H1 (cell line): Measurements from ENCODE around the gene FERMT2. TPM values are rescaled to one million over a fixed set of nuclear protein-coding genes. Genes with fewer than 3 reads are reported as not detected.

Experiments used
- CTCF ChIA-PET: fragments of 300-600 bp; sonication (Branson Sonifier 250); formaldehyde crosslinking; loops from one replicate; lab custom pipeline; 2021; ENCODE audit not compliant: partially characterized antibody; lab: Charles Lee
- POLR2A ChIA-PET: fragments of 300-600 bp; sonication (Branson Sonifier 250); formaldehyde crosslinking; loops from one replicate; lab custom pipeline; 2021; ENCODE audit warnings: inconsistent platforms; ENCODE audit not compliant: partially characterized antibody; lab: Charles Lee
- DNase-seq, 2 experiments: peaks; one replicate each; pipeline versions ENCODE4 v3.0.0 to v3.0.0-alpha.2; 2010 to 2022; ENCODE audit warnings: low spot score in 2 of 2, low read depth in 1 of 2, mixed read lengths in 1 of 2
- FAIRE-seq: peaks from 2 replicates; lab custom pipeline; 2011; peaks lifted over from hg19 to GRCh38; lab: Jason Lieb, UNC
- H2AFZ ChIP-seq: 2 replicates; pipeline ENCODE4 v1.8.1; 2012; ENCODE audit warnings: low read length, inconsistent platforms
- H2AK5ac ChIP-seq: 2 replicates; pipeline ENCODE4 v1.6.1; 2013; ENCODE audit warnings: low read depth, low read length
- H2BK120ac ChIP-seq: replicated peaks from 2 replicates; pipeline ENCODE3; 2013; ENCODE audit warnings: low read depth, low read length, inconsistent platforms
- H2BK12ac ChIP-seq: 2 replicates; pipeline ENCODE4 v1.6.1; 2013; ENCODE audit warnings: low read depth, low read length
- H2BK15ac ChIP-seq: 2 replicates; pipeline ENCODE4 v1.6.1; 2013; ENCODE audit warnings: low read length
- H2BK20ac ChIP-seq: 2 replicates; pipeline ENCODE4 v1.6.1; 2013; ENCODE audit warnings: low read length
- H2BK5ac ChIP-seq: 2 replicates; pipeline ENCODE4 v1.6.1; 2013; ENCODE audit warnings: low read depth, low read length
- H3K14ac ChIP-seq: 2 replicates; pipeline ENCODE4 v1.6.1; 2013; ENCODE audit warnings: inconsistent platforms; ENCODE audit not compliant: insufficient read length
- H3K18ac ChIP-seq: 2 replicates; pipeline ENCODE4 v1.6.1; 2013; ENCODE audit warnings: low read length; ENCODE audit errors: extremely low read depth
- H3K23ac ChIP-seq: 2 replicates; pipeline ENCODE4 v1.6.1; 2013; ENCODE audit warnings: inconsistent platforms; ENCODE audit not compliant: insufficient read length
- H3K23me2 ChIP-seq: 2 replicates; pipeline ENCODE4 v1.6.1; 2013; ENCODE audit warnings: low read depth, low read length
- H3K27ac ChIP-seq: 2 replicates; pipeline ENCODE4 v1.6.1; 2011; ENCODE audit warnings: low read depth, low read length, inconsistent platforms
- H3K27me3 ChIP-seq, 4 experiments: replicated peaks in 1 of 4; 1 replicate in 1 of 4; 2 replicates in 3 of 4; pipeline versions ENCODE4 v1.6.1 to v1.8.1; 2011 to 2013; ENCODE audit warnings: low read length in 3 of 4, mild to moderate bottlenecking in 3 of 4, inconsistent platforms in 2 of 4, mixed read lengths in 2 of 4, moderate library complexity in 1 of 4; ENCODE audit not compliant: control insufficient read depth in 3 of 4, insufficient read depth in 3 of 4; ENCODE audit errors: extremely low read depth in 1 of 4
- H3K36me3 ChIP-seq, 4 experiments: 2 replicates each; pipeline versions ENCODE4 v1.6.1 to v1.8.1; 2011 to 2013; ENCODE audit warnings: mild to moderate bottlenecking in 4 of 4, low read length in 3 of 4, moderate library complexity in 2 of 4, control low read depth in 1 of 4, inconsistent platforms in 1 of 4; ENCODE audit not compliant: insufficient read depth in 4 of 4, control insufficient read depth in 2 of 4
- H3K4ac ChIP-seq: replicated peaks from 2 replicates; pipeline ENCODE3; 2013; ENCODE audit warnings: low read length, low read depth, mixed read lengths, inconsistent platforms; ENCODE audit not compliant: insufficient read length
- H3K4me1 ChIP-seq, 4 experiments: replicated peaks in 1 of 4; 1 replicate in 1 of 4; 2 replicates in 3 of 4; pipeline versions ENCODE4 v1.6.1 to v1.8.1; 2011 to 2013; ENCODE audit warnings: low read length in 3 of 4, inconsistent platforms in 2 of 4, mixed read lengths in 1 of 4; ENCODE audit not compliant: insufficient read depth in 4 of 4, control insufficient read depth in 3 of 4
- H3K4me2 ChIP-seq, 2 experiments: 2 replicates each; pipeline versions ENCODE4 v1.6.1 to v1.8.1; 2011 to 2013; ENCODE audit warnings: low read depth in 2 of 2, low read length in 2 of 2, control low read depth in 1 of 2, inconsistent platforms in 1 of 2, mild to moderate bottlenecking in 1 of 2; ENCODE audit not compliant: insufficient read depth in 1 of 2
- H3K4me3 ChIP-seq, 4 experiments: fragments of 200-600, 300-600 bp in 1 of 4; sonication (generic), shearing (Covaris generic), sonication (Bioruptor Twin) in 1 of 4; 2 replicates each; pipeline versions ENCODE4 v1.5.1 to v1.8.1; 2011 to 2016; ENCODE audit warnings: low read length in 4 of 4, low read depth in 3 of 4, control low read depth in 2 of 4, inconsistent platforms in 2 of 4, mild to moderate bottlenecking in 2 of 4, mixed read lengths in 1 of 4, moderate library complexity in 1 of 4; ENCODE audit not compliant: insufficient read depth in 2 of 4; ENCODE audit errors: extremely low read depth in 1 of 4
- H3K56ac ChIP-seq: replicated peaks from 2 replicates; pipeline ENCODE3; 2013; ENCODE audit warnings: low read depth, mild to moderate bottlenecking, mixed read lengths, low read length, inconsistent platforms; ENCODE audit not compliant: insufficient read length
- H3K79me1 ChIP-seq: 2 replicates; pipeline ENCODE4 v1.6.1; 2013; ENCODE audit warnings: low read depth, low read length, control low read depth
- H3K79me2 ChIP-seq, 2 experiments: 2 replicates each; pipeline versions ENCODE4 v1.6.1 to v1.8.1; 2012 to 2013; ENCODE audit warnings: low read length in 2 of 2, mild to moderate bottlenecking in 2 of 2, inconsistent platforms in 1 of 2; ENCODE audit not compliant: insufficient read depth in 2 of 2, control insufficient read depth in 1 of 2
- H3K9ac ChIP-seq, 4 experiments: replicated peaks in 1 of 4; 1 replicate in 1 of 4; 2 replicates in 3 of 4; pipeline versions ENCODE4 v1.6.1 to v1.8.1; 2011 to 2013; ENCODE audit warnings: low read depth in 3 of 4, low read length in 3 of 4, control low read depth in 2 of 4, mild to moderate bottlenecking in 2 of 4, moderate library complexity in 2 of 4, inconsistent platforms in 1 of 4; ENCODE audit errors: extremely low read depth in 1 of 4
- H3K9me3 ChIP-seq, 2 experiments: 2 replicates each; pipeline versions ENCODE4 v1.6.1 to v1.8.1; 2012 to 2013; ENCODE audit warnings: mild to moderate bottlenecking in 2 of 2, moderate library complexity in 2 of 2, control low read depth in 1 of 2, inconsistent platforms in 1 of 2, low read depth in 1 of 2, low read length in 1 of 2, mixed read lengths in 1 of 2; ENCODE audit not compliant: insufficient read depth in 2 of 2
- H4K20me1 ChIP-seq, 2 experiments: replicated peaks in 1 of 2; 2 replicates each; pipeline versions ENCODE3 to v1.8.1; 2011 to 2013; ENCODE audit warnings: inconsistent platforms in 2 of 2, low read length in 2 of 2, mild to moderate bottlenecking in 1 of 2; ENCODE audit not compliant: insufficient read depth in 2 of 2, control insufficient read depth in 1 of 2
- H4K5ac ChIP-seq: 2 replicates; pipeline ENCODE4 v1.6.1; 2013; ENCODE audit warnings: low read length, low read depth, mixed read lengths, inconsistent platforms; ENCODE audit not compliant: insufficient read length
- H4K8ac ChIP-seq: 2 replicates; pipeline ENCODE4 v1.8.0; 2013; ENCODE audit warnings: mild to moderate bottlenecking, moderate library complexity, low read length, inconsistent platforms; ENCODE audit not compliant: insufficient read depth; ENCODE audit errors: extremely low read depth
- H4K91ac ChIP-seq: replicated peaks from 2 replicates; pipeline ENCODE3; 2013; ENCODE audit warnings: low read length, mixed read lengths, inconsistent platforms; ENCODE audit not compliant: insufficient read length
- BCL11A ChIP-seq, 2 experiments: IDR thresholded peaks; one replicate each; pipeline ENCODE4 v1.6.1; 2011; ENCODE audit warnings: low read depth in 2 of 2, low read length in 2 of 2, mild to moderate bottlenecking in 2 of 2
- CTBP2 ChIP-seq: IDR thresholded peaks from 2 replicates; pipeline ENCODE4 v1.7.0; 2011; ENCODE audit warnings: borderline replicate concordance, mild to moderate bottlenecking, moderate library complexity, mixed read lengths, low read length; ENCODE audit not compliant: insufficient read depth, insufficient read length
- EP300 ChIP-seq, 2 experiments: IDR thresholded peaks; 1 replicate in 1 of 2; 2 replicates in 1 of 2; pipeline ENCODE4 v1.6.1; 2011 to 2012; ENCODE audit warnings: low read depth in 2 of 2, low read length in 2 of 2, mild to moderate bottlenecking in 2 of 2, borderline replicate concordance in 1 of 2, inconsistent platforms in 1 of 2, moderate library complexity in 1 of 2
- GTF2F1 ChIP-seq: IDR thresholded peaks from 2 replicates; pipeline ENCODE4 v1.6.1; 2012; ENCODE audit warnings: low read depth, low read length, improper control_type of control experiment, borderline replicate concordance
- RAD21 ChIP-seq, 2 experiments: IDR thresholded peaks in 1 of 2; conservative IDR thresholded peaks in 1 of 2; 2 replicates each; pipeline ENCODE4 v1.6.1; 2011; ENCODE audit warnings: low read depth in 2 of 2, low read length in 2 of 2, improper control_type of control experiment in 1 of 2, inconsistent platforms in 1 of 2, mild to moderate bottlenecking in 1 of 2, moderate library complexity in 1 of 2
- RXRA ChIP-seq: IDR thresholded peaks from 2 replicates; pipeline ENCODE4 v1.6.1; 2011; ENCODE audit warnings: low read depth, mild to moderate bottlenecking, low read length, moderate library complexity; ENCODE audit not compliant: insufficient read depth
- TBP ChIP-seq: IDR thresholded peaks from 2 replicates; pipeline ENCODE4 v1.6.1; 2011; ENCODE audit warnings: low read depth, low read length, improper control_type of control experiment
- WGBS, 2 experiments: shearing (Covaris generic) in 1 of 2; methylation state at CpG; one replicate each; pipeline versions ENCODE4 v1.1.6 to v1.1.7; 2013 to 2015; ENCODE audit warnings: low lambda C conversion rate in 2 of 2, mixed read lengths in 2 of 2, inconsistent platforms in 1 of 2, low coverage in 1 of 2, missing lambda C conversion rate in 1 of 2; ENCODE audit not compliant: insufficient replicate concordance in 2 of 2, insufficient coverage in 1 of 2, insufficient read length in 1 of 2; ENCODE audit errors: extremely low coverage in 1 of 2, missing lambda C conversion rate in 1 of 2; 5-methylcytosine and 5-hydroxymethylcytosine counted together
- polyA plus RNA-seq, 7 experiments: library from polyadenylated mRNA; depleted of rRNA in 3 of 7; stranded (reverse) in 5 of 7; unstranded in 2 of 7; fragments of >200 nt in 5 of 7; fragments of 200-250 nt in 2 of 7; gene quantifications; 1 replicate in 5 of 7; 2 replicates in 1 of 7; 4 replicates in 1 of 7; pipeline versions ENCODE4 v1.2.1 to v1.2.3, GENCODE V29; 2011 to 2013; ENCODE audit warnings: missing spikeins in 2 of 7, mixed read lengths in 2 of 7
- total RNA-seq: library from RNA; stranded (reverse); fragmentation: NEBNext Ultra II Directional; extraction: Animal tissue kit (Norgen Biotek cat#: 25700); gene quantifications from 2 replicates; pipeline ENCODE4 v1.2.1, GENCODE V29; 2021

Gene FERMT2
- total and polyA plus RNA-seq, 2 of the 8 experiments (the other 6 are each of a cell fraction or from before 2014, with no cell fraction given) = 53.3 to 142 TPM

DNA sequence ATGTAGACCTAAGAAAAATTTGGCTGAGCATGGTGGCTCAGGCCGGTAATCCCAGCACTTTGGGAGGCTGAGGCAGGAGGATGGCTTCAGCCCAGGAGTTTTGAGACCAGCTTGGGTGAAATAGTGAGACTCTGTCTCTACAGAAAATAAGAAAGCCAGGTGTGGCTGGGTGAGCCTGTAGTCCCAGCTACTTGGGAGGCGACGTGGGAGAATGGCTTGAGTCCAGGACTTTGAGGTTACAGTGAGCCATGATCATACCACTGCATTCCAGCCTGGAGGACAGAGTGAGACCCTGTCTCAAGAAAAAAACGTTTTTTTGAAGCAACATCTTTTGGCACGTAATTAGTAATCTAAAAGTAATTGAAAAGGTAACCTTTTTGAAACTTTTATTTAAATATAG lies 70.9 kb downstream of the FERMT2 start:
- Histone ChIP-seq H3K27me3 (no peaks in the 10 kb centered on the region), H3K36me3 (peaks cover 3 to 51% (median 10%) of the 10 kb centered on the region in 4 experiments; a peak in 5 of 8 replicates), H3K4ac (no peak overlapping the region), H4K5ac (no peak overlapping the region), H3K4me2 (no peak overlapping the region), H3K9ac (no peak overlapping the region), H2BK5ac (no peak overlapping the region), H2AFZ (no peak overlapping the region), H2BK120ac (no peak overlapping the region), H4K8ac (no peak overlapping the region), H3K79me2 (peaks cover 0 to 2% of the 10 kb centered on the region in 2 experiments; a peak in 1 of 4 replicates), H4K91ac (no peak overlapping the region), H3K56ac (no peak overlapping the region), H4K20me1 (no peaks in the 10 kb centered on the region), H2BK15ac (no peak overlapping the region), H3K9me3 (no peaks in the 10 kb centered on the region), H3K79me1 (no peaks in the 10 kb centered on the region), H3K23ac (no peak overlapping the region), H3K18ac (no peak overlapping the region), H2BK12ac (no peak overlapping the region), H3K27ac (no peak overlapping the region), H3K4me3 (no peak overlapping the region), H3K23me2 (no peaks in the 10 kb centered on the region), H2BK20ac (no peak overlapping the region), H3K4me1 (peaks cover 0 to 3% (median 1%) of the 10 kb centered on the region in 4 experiments; a peak in 3 of 7 replicates), H3K14ac (no peak overlapping the region), H2AK5ac (no peak overlapping the region)
- WGBS, 2 experiments = 84% methylated on average over 5 of the region's 5 CpGs; no CpG with 5 or more reads in 1 of the 2 experiments
- ChIA-PET CTCF (interaction anchor here (1.4 kb wide), 1 partner anchor 74 kb away, joined by 3 read pairs; no protein-coding TSS in a partner anchor), POLR2A (no interaction called here)
- TF ChIP-seq CTBP2 (no peak), EP300 (IDR thresholded peaks at IDR 0.05; ENCODE audit: borderline replicate concordance in 1 of 2, low read depth in 2 of 2, low read length in 2 of 2) (no peak), BCL11A (IDR thresholded peaks at IDR 0.05; ENCODE audit: low read depth in 2 of 2, low read length in 2 of 2) (no peak), TBP (no peak), RXRA (no peak), RAD21 (IDR thresholded peaks at IDR 0.05 in 1 of 2, conservative IDR thresholded peaks at IDR 0.05 in 1 of 2; ENCODE audit: low read depth in 2 of 2, low read length in 2 of 2) (no peak), GTF2F1 (no peak)
- FAIRE-seq = no peak
- no peak for DNase-seq
